ENCODE measurements around the gene ZSCAN22.

GRCh38 chr19:58336820-58337219 is 10.0 kb downstream of the ZSCAN22 start:
- no peak for TF ChIP-seq CTCF (conservative IDR thresholded peaks at IDR 0.05; ENCODE audit: low read depth, low read length)
- no peak for TF ChIP-seq EZH2 (IDR thresholded peaks at IDR 0.05; ENCODE audit: low read length, unreplicated experiment)

All from PC-3 (cell line).